ENCODE results near the gene ALPP.

ALPP gene

GRCh38 chr2:232386490-232386739, 7.9 kb downstream of the ALPP start:
- TF ChIP-seq TAF1 (IDR thresholded peaks at IDR 0.05; ENCODE audit: borderline replicate concordance, insufficient read depth, low read length) = no peak
- TF ChIP-seq FOXP2 (optimal IDR thresholded peaks at IDR 0.05; ENCODE audit: borderline replicate concordance, extremely low read depth, extremely low read length, insufficient read depth) = no peak
- TF ChIP-seq SIN3A (IDR thresholded peaks at IDR 0.05; ENCODE audit: borderline replicate concordance, insufficient read depth, low read length) = no peak
- no peak for TF ChIP-seq REST (IDR thresholded peaks at IDR 0.05; ENCODE audit: insufficient read depth in 1 of 2, low read depth in 2 of 2, low read length in 2 of 2)
- no peak for TF ChIP-seq POLR2AphosphoS5 (IDR thresholded peaks at IDR 0.05; ENCODE audit: low read depth, low read length)

- TF ChIP-seq POLR2AphosphoS5 (IDR thresholded peaks at IDR 0.05; ENCODE audit: low read depth, low read length) (no peak), FOXP2 (optimal IDR thresholded peaks at IDR 0.05; ENCODE audit: borderline replicate concordance, extremely low read depth, extremely low read length, insufficient read depth) (no peak), SIN3A (IDR thresholded peaks at IDR 0.05; ENCODE audit: borderline replicate concordance, insufficient read depth, low read length) (no peak), TAF1 (IDR thresholded peaks at IDR 0.05; ENCODE audit: borderline replicate concordance, insufficient read depth, low read length) (no peak), REST (IDR thresholded peaks at IDR 0.05; ENCODE audit: insufficient read depth in 1 of 2, low read depth in 2 of 2, low read length in 2 of 2) (no peak)
These were observed 8.3 kb downstream of the ALPP start for GRCh38 chr2:232386740-232387450.

- TF ChIP-seq POLR2AphosphoS5 (IDR thresholded peaks at IDR 0.05; ENCODE audit: low read depth, low read length) (no peak), REST (IDR thresholded peaks at IDR 0.05; ENCODE audit: insufficient read depth in 1 of 2, low read depth in 2 of 2, low read length in 2 of 2) (no peak), TAF1 (IDR thresholded peaks at IDR 0.05; ENCODE audit: borderline replicate concordance, insufficient read depth, low read length) (no peak), SIN3A (IDR thresholded peaks at IDR 0.05; ENCODE audit: borderline replicate concordance, insufficient read depth, low read length) (no peak), FOXP2 (optimal IDR thresholded peaks at IDR 0.05; ENCODE audit: borderline replicate concordance, extremely low read depth, extremely low read length, insufficient read depth) (no peak)
These were observed 9.1 kb downstream of the ALPP start for GRCh38 chr2:232387451-232388171.

- TF ChIP-seq TAF1 (IDR thresholded peaks at IDR 0.05; ENCODE audit: borderline replicate concordance, insufficient read depth, low read length) (no peak), FOXP2 (optimal IDR thresholded peaks at IDR 0.05; ENCODE audit: borderline replicate concordance, extremely low read depth, extremely low read length, insufficient read depth) (no peak), POLR2AphosphoS5 (IDR thresholded peaks at IDR 0.05; ENCODE audit: low read depth, low read length) (no peak), REST (IDR thresholded peaks at IDR 0.05; ENCODE audit: insufficient read depth in 1 of 2, low read depth in 2 of 2, low read length in 2 of 2) (no peak), SIN3A (IDR thresholded peaks at IDR 0.05; ENCODE audit: borderline replicate concordance, insufficient read depth, low read length) (no peak)
These were observed 9.9 kb downstream of the ALPP start for GRCh38 chr2:232388324-232388891.
